Dendritic cell treated with granulocyte-macrophage colony-stimulating factor and Interleukin-4, amounts not matched to agents 40 ng/mL and 50 ng/mL, for 4 days (primary cell): Measurements from ENCODE around the gene DYRK1A.
A peak's percentile ranks its signal among the peaks of the same experiment; 100 is the strongest.

Experiments
- H3K27ac Mint-ChIP-seq: one replicate; pipeline ENCODE4 v1.8.0; 2022; ENCODE audit warnings: mild to moderate bottlenecking, mixed read lengths
- H3K27me3 Mint-ChIP-seq: one replicate; pipeline ENCODE4 v1.8.0; 2022; ENCODE audit warnings: mild to moderate bottlenecking, mixed read lengths
- H3K36me3 Mint-ChIP-seq: one replicate; pipeline ENCODE4 v1.8.0; 2022; ENCODE audit warnings: low read depth, mixed read lengths
- H3K4me1 Mint-ChIP-seq: one replicate; pipeline ENCODE4 v1.8.0; 2022; ENCODE audit warnings: low read depth, mixed read lengths
- H3K4me3 Mint-ChIP-seq: one replicate; pipeline ENCODE4 v1.8.0; 2022; ENCODE audit warnings: mild to moderate bottlenecking, moderate library complexity, mixed read lengths
- H3K9me3 Mint-ChIP-seq: one replicate; pipeline ENCODE4 v1.8.0; 2022; ENCODE audit warnings: mixed read lengths
- intact Hi-C: fragments of 100-400 bp; cut with micrococcal nuclease; formaldehyde crosslinking; loops from one replicate; pipeline ENCODE4 v1.15.0; 2022

Gene DYRK1A

GRCh38 chr21:37407719-37408420, 41.3 kb downstream of the DYRK1A start:
- no peaks in the 10 kb centered on the region for H3K27me3 Mint-ChIP-seq
- H3K9me3 Mint-ChIP-seq: peaks cover 2% of the 10 kb centered on the region
- peak overlapping the region; percentile 38 for H3K27ac Mint-ChIP-seq
- peaks cover 19% of the 10 kb centered on the region for H3K36me3 Mint-ChIP-seq
- H3K4me3 Mint-ChIP-seq: no peak overlapping the region
- peaks cover 59% of the 10 kb centered on the region for H3K4me1 Mint-ChIP-seq
- intact Hi-C loops: loop anchor here (5.0 kb wide), 1 partner anchor 36 kb away; no protein-coding TSS in a partner anchor

DNA sequence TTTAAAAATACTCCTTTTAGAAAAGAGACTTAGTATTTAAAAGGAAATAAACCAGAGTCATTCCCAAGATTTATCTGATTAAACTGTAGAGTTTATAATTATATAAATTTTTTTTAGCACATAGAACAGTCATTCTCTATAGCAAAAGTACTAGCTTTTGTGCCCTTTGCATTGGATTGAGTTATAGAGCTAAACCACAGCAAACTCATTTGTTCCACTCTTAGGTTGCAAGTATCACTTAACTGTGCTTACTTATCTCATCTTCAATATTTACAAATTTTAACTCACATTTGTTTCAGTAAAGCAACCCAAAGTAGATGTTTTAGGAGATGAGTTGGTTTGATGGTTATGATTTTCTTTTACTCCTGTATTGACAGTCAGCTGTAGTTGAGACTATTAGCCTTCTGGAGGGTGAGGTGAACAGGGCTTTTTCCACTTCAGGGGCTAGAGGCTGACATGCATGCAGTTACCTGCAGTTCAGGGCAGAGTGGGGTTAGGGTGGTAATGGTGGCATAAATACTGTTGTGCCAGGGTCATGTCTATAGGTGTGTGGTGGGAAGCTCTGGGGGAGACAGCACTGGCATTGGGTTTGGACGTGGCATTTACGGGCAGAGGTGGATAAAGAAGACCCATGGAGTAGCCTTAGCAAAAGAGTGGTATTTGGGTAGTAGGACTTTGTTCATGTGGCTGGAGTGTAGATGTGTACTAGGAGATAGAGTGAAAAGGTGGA, 42.1 kb downstream of the DYRK1A start:
- no peaks in the 10 kb centered on the region for H3K27me3 Mint-ChIP-seq
- H3K4me1 Mint-ChIP-seq: peaks cover 61% of the 10 kb centered on the region
- H3K36me3 Mint-ChIP-seq: peaks cover 18% of the 10 kb centered on the region
- no peak overlapping the region for H3K4me3 Mint-ChIP-seq
- H3K27ac Mint-ChIP-seq: peak overlapping the region; percentile 38
- intact Hi-C loops: loop anchor here (5.0 kb wide), 1 partner anchor 36 kb away; no protein-coding TSS in a partner anchor
- no peaks in the 10 kb centered on the region for H3K9me3 Mint-ChIP-seq

DNA sequence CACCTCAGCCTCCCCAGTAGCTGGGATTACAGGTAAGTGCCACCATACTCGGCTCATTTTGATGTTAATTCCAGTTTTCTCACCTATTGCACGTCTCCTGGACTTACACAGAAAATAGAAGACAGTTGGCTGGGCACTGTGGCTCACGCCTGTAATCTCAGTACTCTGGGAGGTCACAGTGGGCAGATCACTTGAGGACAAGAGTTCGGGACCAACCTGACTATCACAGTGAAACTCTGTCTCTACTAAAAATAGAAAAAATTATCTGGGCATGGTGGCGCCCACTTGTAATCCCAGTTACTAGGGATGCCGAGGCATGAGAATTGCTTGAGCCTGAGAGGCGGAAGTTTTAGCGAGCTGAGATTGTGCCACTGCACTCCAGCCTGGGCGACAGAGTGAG, 44.1 kb downstream of the DYRK1A start:
- peaks cover 23% of the 10 kb centered on the region for H3K36me3 Mint-ChIP-seq
- peaks cover 62% of the 10 kb centered on the region for H3K4me1 Mint-ChIP-seq
- no peak overlapping the region for H3K27ac Mint-ChIP-seq
- no peaks in the 10 kb centered on the region for H3K9me3 Mint-ChIP-seq
- intact Hi-C loops: no loop called here
- no peaks in the 10 kb centered on the region for H3K27me3 Mint-ChIP-seq
- H3K4me3 Mint-ChIP-seq: no peak overlapping the region

DNA sequence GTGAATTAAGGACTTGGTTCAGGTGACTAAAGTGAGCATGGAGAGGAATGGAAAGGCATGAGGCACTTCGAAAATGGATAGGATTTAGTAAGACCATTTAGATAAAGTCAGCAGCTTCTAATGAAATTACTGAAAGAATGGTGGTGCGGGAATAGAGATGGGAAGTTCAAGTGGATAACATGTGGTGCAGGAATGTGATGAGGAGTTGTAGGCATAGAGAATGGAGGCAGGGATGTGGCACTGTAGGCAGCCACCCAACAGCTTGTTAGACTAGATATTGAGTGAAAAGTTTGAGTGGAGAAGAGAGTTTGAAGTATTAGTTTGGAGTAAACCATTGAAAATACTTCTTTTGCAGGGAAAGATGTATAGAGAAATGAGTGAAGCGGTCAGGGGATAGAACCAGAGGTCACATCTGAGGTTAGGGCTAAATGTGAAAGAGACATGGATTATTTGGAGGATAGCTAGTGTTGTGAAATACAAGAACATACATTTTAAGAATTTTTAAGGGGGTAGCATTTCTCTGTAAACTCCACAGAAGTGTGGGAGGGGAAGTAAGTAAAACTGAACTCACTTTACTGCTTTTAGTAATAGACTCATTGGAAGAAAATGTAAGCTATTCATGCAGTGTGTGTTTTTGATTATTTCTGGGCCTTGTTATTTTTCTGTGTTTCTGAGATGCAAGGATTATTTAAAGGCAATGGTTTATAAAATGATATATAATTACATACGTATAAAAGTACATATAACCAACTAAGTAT, 46.2 kb downstream of the DYRK1A start:
- Mint-ChIP-seq H3K9me3 (no peaks in the 10 kb centered on the region), H3K4me1 (peaks cover 63% of the 10 kb centered on the region), H3K27me3 (no peaks in the 10 kb centered on the region), H3K27ac (peak overlapping the region; percentile 14), H3K4me3 (no peak overlapping the region), H3K36me3 (peaks cover 27% of the 10 kb centered on the region)
- intact Hi-C loops: no loop called here

GRCh38 chr21:37413553-37414291, 47.1 kb downstream of the DYRK1A start:
- Mint-ChIP-seq H3K4me3 (no peak overlapping the region), H3K36me3 (peaks cover 25% of the 10 kb centered on the region), H3K27ac (no peak overlapping the region), H3K9me3 (no peaks in the 10 kb centered on the region), H3K4me1 (peaks cover 57% of the 10 kb centered on the region), H3K27me3 (no peaks in the 10 kb centered on the region)
- intact Hi-C loops: loop anchor here (2.0 kb wide), 1 partner anchor 15 kb away; no protein-coding TSS in a partner anchor

DNA sequence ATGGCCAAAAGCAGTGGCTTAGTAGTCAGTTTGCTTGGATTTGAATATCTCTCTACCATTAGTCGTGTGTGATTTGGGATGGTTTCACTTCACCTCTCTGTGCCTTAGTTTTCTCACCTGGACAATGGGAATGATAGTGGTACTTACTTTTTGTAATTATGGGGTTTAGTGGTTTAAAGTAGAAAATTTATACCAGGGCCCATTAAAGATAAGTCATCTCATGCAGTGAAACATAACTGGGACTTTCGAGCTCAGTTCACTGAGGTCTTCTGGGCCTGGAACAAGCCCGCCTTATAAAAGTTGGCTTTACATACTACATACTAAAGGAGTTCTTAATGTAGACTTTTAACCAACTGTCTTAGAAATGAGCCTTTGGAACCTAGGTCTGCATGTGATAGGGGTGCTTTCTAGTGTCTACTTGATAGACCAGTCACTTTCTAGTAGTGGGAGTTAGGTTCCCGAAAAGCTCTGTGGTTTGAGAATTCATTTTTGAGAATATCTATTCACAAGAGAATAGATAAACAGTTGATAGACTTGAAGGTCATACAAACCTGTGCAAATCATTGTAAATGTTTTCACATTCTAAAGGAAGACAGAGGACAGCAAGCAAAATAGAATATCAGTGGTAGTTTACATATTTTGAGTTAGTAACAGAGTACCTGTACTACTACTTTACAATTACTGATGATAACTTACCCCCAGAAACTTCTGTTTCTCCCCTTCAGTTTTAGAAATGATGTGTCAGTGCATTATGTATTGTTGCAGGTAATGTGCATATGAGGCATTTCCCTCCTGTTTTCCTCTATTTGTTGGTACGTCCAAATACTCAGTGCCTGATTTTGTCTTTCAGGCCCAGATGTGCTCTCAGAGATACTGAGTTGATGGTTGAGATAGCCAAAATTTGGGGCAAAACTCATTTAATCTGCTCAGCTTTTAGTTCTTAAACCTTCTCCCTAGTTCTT, 48.0 kb downstream of the DYRK1A start:
- peaks cover 20% of the 10 kb centered on the region for H3K36me3 Mint-ChIP-seq
- H3K27me3 Mint-ChIP-seq: no peaks in the 10 kb centered on the region
- no peak overlapping the region for H3K4me3 Mint-ChIP-seq
- no peak overlapping the region for H3K27ac Mint-ChIP-seq
- peaks cover 61% of the 10 kb centered on the region for H3K4me1 Mint-ChIP-seq
- intact Hi-C loops: loop anchor here (2.0 kb wide), 1 partner anchor 14 kb away; no protein-coding TSS in a partner anchor
- no peaks in the 10 kb centered on the region for H3K9me3 Mint-ChIP-seq

DNA sequence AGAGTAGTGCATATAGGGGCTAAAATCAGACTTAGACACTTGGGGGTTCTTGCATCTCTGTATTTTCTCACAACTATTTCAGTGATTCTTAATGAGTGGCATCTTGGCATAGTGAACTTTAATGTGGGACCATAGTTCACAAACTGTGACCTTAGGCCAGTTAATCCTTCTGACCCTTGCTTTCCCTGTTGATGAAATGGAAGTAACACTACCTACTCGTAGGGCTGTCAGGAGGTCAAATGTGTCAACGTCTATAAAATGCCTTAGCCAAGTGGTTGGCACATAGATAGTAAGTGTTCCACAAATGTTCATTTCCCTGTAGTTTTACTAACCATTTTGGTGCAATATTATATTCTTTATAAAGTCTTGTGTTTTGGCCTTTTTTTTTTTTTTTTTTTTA, 49.4 kb downstream of the DYRK1A start:
- H3K4me1 Mint-ChIP-seq: peaks cover 59% of the 10 kb centered on the region
- H3K27ac Mint-ChIP-seq: no peak overlapping the region
- H3K36me3 Mint-ChIP-seq: peaks cover 18% of the 10 kb centered on the region
- H3K27me3 Mint-ChIP-seq: no peaks in the 10 kb centered on the region
- no peak overlapping the region for H3K4me3 Mint-ChIP-seq
- H3K9me3 Mint-ChIP-seq: no peaks in the 10 kb centered on the region
- intact Hi-C loops: loop anchor here (2.0 kb wide), 1 partner anchor 13 kb away; no protein-coding TSS in a partner anchor

DNA sequence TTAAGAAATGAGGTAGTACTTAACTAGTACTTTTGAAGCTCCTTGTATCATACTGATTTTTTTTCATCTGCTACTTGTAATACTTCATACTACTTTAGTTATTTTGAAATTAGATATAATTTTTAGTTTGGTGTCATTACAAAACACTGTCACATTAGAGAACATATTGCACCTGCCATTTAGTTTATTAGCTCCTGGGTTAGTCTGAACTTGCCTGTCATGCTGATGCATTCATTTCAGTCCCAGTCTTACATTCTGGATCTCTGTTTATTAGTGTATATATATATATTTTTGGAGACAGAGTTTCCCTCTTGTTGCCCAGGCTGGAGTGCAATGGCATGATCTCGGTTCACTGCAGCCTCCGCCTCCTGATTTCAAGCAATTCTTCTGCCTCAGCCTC, 50.3 kb downstream of the DYRK1A start:
- intact Hi-C loops: no loop called here
- Mint-ChIP-seq H3K9me3 (no peaks in the 10 kb centered on the region), H3K4me3 (no peak overlapping the region), H3K27ac (no peak overlapping the region), H3K4me1 (peaks cover 56% of the 10 kb centered on the region), H3K36me3 (peaks cover 20% of the 10 kb centered on the region), H3K27me3 (no peaks in the 10 kb centered on the region)

- intact Hi-C loops: no loop called here
- Mint-ChIP-seq H3K27ac (peak overlapping the region; percentile 46), H3K9me3 (no peaks in the 10 kb centered on the region), H3K27me3 (no peaks in the 10 kb centered on the region), H3K36me3 (peaks cover 34% of the 10 kb centered on the region), H3K4me3 (no peak overlapping the region), H3K4me1 (peaks cover 41% of the 10 kb centered on the region)
Measured at GRCh38 chr21:37419228-37419906, 52.8 kb downstream of the DYRK1A start.

GRCh38 chr21:37421306-37421705, 54.7 kb downstream of the DYRK1A start:
- peaks cover 31% of the 10 kb centered on the region for H3K4me1 Mint-ChIP-seq
- no peaks in the 10 kb centered on the region for H3K9me3 Mint-ChIP-seq

DNA sequence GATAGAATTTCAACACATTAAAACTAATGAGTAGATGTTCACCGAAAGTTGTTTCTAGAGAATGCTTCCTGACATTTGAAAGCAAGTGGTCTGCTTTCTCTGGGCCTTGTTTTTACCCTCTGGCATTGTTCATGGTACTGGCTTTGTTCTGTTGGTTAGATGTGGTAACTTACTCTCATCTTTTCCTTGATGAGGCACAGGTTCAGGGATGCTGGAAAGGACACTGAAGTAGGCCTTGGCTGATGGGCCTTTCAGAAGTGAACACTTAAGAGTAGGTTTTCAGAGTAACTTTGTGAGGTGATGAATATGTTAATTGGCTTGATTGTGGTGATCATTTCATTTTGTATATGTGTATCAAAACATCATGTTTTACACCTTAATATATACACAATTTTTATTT, 55.8 kb downstream of the DYRK1A start:
- Mint-ChIP-seq H3K4me3 (no peak overlapping the region), H3K27ac (no peak overlapping the region), H3K36me3 (peaks cover 39% of the 10 kb centered on the region), H3K4me1 (peaks cover 32% of the 10 kb centered on the region), H3K27me3 (no peaks in the 10 kb centered on the region), H3K9me3 (no peaks in the 10 kb centered on the region)
- intact Hi-C loops: no loop called here

More at GRCh38 chr21:37421306-37421705, 54.7 kb downstream of the DYRK1A start:
- peaks cover 35% of the 10 kb centered on the region for H3K36me3 Mint-ChIP-seq
- H3K4me3 Mint-ChIP-seq: no peak overlapping the region
- intact Hi-C loops: no loop called here
- no peak overlapping the region for H3K27ac Mint-ChIP-seq
- H3K27me3 Mint-ChIP-seq: no peaks in the 10 kb centered on the region

DNA sequence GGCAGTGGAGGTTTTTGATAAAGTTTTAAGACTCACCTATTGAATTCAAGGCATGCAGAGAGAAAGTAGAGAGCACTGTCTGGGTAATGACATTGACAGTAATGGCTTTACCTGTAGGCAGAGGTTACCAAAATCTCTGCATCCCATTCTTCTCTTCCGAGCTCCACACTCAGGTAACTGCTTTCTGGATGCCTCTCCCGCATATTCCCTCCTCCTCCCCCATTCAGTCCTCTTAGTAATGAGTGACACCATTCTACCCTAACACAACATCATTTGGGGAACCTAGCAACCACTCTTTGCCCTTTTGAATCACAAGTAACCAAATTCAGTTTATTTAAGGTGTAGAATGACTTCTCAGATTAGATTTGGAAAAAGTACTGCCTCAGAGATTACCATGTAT, 56.5 kb downstream of the DYRK1A start:
- Mint-ChIP-seq H3K4me3 (no peak overlapping the region), H3K27ac (no peak overlapping the region), H3K4me1 (peaks cover 32% of the 10 kb centered on the region), H3K9me3 (no peaks in the 10 kb centered on the region), H3K36me3 (peaks cover 44% of the 10 kb centered on the region), H3K27me3 (no peaks in the 10 kb centered on the region)
- intact Hi-C loops: no loop called here
